Neural progenitor cell (in vitro differentiated cells): ENCODE results near the gene RBBP4.
A peak's percentile ranks its signal among the peaks of the same experiment; 100 is the strongest.

Experiments
- EZH2 ChIP-seq: fragments of 200-600 bp; sonication (generic); IDR thresholded peaks from 2 replicates; pipeline ENCODE4 v1.6.1; 2017; ENCODE audit warnings: antibody characterized with exemption, mild to moderate bottlenecking, moderate library complexity
- EZH2phosphoT487 ChIP-seq: fragments of 200-600 bp; sonication (generic); IDR thresholded peaks from 2 replicates; pipeline ENCODE4 v1.6.1; 2017; ENCODE audit warnings: antibody characterized with exemption
- TF ChIP-seq, protein P1 (sequence below): fragments of 200-600 bp; sonication (generic); IDR thresholded peaks from 2 replicates; pipeline ENCODE4 v1.5.1; 2017; ENCODE audit warnings: antibody characterized with exemption, mild to moderate bottlenecking

DNA sequence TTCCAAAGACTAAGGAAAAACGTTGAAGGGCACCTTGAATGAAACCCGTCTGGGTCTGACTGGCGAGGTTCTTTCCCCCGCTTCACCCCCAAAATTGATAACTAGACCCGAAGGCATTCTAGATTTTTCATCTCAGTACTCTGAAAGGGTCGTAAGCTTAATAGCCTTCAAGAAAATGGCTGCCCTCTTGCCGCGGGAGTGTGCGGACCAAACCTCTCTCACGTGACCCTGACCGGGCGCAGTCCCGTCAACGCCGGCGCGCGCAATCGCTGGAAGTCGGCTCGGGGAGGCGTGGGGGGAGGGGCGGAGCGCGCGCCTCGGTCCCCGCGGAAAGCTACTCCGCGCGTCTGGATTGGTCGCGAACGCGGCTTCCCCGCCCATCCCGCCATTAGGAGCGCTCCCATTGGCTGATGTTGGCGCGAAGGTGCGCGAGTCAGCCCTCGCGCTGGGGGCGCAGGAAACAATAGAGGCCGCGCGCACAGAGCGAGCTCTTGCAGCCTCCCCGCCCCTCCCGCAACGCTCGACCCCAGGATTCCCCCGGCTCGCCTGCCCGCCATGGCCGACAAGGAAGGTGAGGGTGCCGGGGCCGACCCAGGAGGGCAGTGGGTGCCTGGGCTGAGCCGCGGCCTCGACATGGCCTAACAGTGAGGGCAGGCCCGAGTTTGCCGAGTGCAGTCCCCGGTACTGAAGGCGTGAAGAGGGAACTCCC lies at the start of gene RBBP4:
- TF ChIP-seq EZH2phosphoT487, result peak; percentile 15
- TF ChIP-seq, protein P1, sequence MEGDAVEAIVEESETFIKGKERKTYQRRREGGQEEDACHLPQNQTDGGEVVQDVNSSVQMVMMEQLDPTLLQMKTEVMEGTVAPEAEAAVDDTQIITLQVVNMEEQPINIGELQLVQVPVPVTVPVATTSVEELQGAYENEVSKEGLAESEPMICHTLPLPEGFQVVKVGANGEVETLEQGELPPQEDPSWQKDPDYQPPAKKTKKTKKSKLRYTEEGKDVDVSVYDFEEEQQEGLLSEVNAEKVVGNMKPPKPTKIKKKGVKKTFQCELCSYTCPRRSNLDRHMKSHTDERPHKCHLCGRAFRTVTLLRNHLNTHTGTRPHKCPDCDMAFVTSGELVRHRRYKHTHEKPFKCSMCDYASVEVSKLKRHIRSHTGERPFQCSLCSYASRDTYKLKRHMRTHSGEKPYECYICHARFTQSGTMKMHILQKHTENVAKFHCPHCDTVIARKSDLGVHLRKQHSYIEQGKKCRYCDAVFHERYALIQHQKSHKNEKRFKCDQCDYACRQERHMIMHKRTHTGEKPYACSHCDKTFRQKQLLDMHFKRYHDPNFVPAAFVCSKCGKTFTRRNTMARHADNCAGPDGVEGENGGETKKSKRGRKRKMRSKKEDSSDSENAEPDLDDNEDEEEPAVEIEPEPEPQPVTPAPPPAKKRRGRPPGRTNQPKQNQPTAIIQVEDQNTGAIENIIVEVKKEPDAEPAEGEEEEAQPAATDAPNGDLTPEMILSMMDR, result no peak
- TF ChIP-seq EZH2, result peak; percentile 51
